ENCODE data around the gene AKAP8. TPM values are rescaled to one million over a fixed set of nuclear protein-coding genes. Genes with fewer than 3 reads are reported as not detected.
"Not testable (repeated sequence)": the region's sequence is repeated elsewhere in the genome, so short reads cannot be mapped to it uniquely, and the experiment has no call there.

AKAP8 gene
- total RNA-seq, 1 donor from 2014 or later: 79.0 TPM

GRCh38 chr19:15396436-15396835, 16.8 kb upstream of the AKAP8 start:
- intact Hi-C loops (cut with micrococcal nuclease): no loop called here
- TF ChIP-seq CTCF (IDR thresholded peaks at IDR 0.05): no peak
- ChIA-PET CTCF (no interaction called here), POLR2A (no interaction called here)
- H3K9me3 Mint-ChIP-seq: no peaks in the 10 kb centered on the region
- H3K27ac Mint-ChIP-seq: no peak overlapping the region
- no peaks in the 10 kb centered on the region for H3K4me1 Mint-ChIP-seq
- no peak for ATAC-seq (ENCODE audit: low read depth)
- no peak overlapping the region for H3K4me3 Mint-ChIP-seq
- no peak for DNase-seq
- no peaks in the 10 kb centered on the region for H3K27me3 Mint-ChIP-seq
- H3K36me3 Mint-ChIP-seq (ENCODE audit: low read depth): peaks cover 79% of the 10 kb centered on the region

- H3K4me1 Mint-ChIP-seq; DNase-seq; ATAC-seq (ENCODE audit: low read depth); H3K27ac Mint-ChIP-seq; POLR2A ChIA-PET; H3K9me3 Mint-ChIP-seq; H3K27me3 Mint-ChIP-seq; intact Hi-C loops (cut with micrococcal nuclease); H3K4me3 Mint-ChIP-seq: not testable (repeated sequence)
- peaks cover 78% of the 10 kb centered on the region for H3K36me3 Mint-ChIP-seq (ENCODE audit: low read depth)
- CTCF ChIA-PET: interaction anchor here (1.2 kb wide), 2 partner anchors 14 to 24 kb away, joined by 3 read pairs; partner anchors contain the start of gene AKAP8L
Observed at GRCh38 chr19:15395251-15395650, 15.7 kb upstream of the AKAP8 start.

GRCh38 chr19:15394426-15394825, 14.8 kb upstream of the AKAP8 start:
- ATAC-seq (ENCODE audit: low read depth) (no peak), DNase-seq (no peak)
- no peak overlapping the region for H3K27ac Mint-ChIP-seq
- no peak for TF ChIP-seq CTCF (IDR thresholded peaks at IDR 0.05)
- H3K9me3 Mint-ChIP-seq: no peaks in the 10 kb centered on the region
- H3K4me3 Mint-ChIP-seq: no peak overlapping the region
- intact Hi-C loops (cut with micrococcal nuclease): no loop called here
- CTCF ChIA-PET: interaction anchor here (0.9 to 1.2 kb wide), 3 partner anchors 15 to 105 kb away, joined by 3 read pairs; partner anchors contain the start of gene AKAP8L
- H3K4me1 Mint-ChIP-seq: peaks cover 10% of the 10 kb centered on the region
- H3K27me3 Mint-ChIP-seq: no peaks in the 10 kb centered on the region
- peaks cover 77% of the 10 kb centered on the region for H3K36me3 Mint-ChIP-seq (ENCODE audit: low read depth)
- POLR2A ChIA-PET: no interaction called here

- DNase-seq (no peak), ATAC-seq (ENCODE audit: low read depth) (no peak)
- Mint-ChIP-seq H3K9me3 (no peaks in the 10 kb centered on the region), H3K4me1 (peaks cover 10% of the 10 kb centered on the region), H3K27ac (no peak overlapping the region), H3K36me3 (ENCODE audit: low read depth) (peaks cover 77% of the 10 kb centered on the region), H3K27me3 (no peaks in the 10 kb centered on the region), H3K4me3 (no peak overlapping the region)
- no peak for TF ChIP-seq CTCF (IDR thresholded peaks at IDR 0.05)
- ChIA-PET CTCF (interaction anchor here (0.9 to 1.2 kb wide), 2 partner anchors 16 to 105 kb away, joined by 3 read pairs; no protein-coding TSS in a partner anchor), POLR2A (no interaction called here)
- intact Hi-C loops (cut with micrococcal nuclease): no loop called here
Observed at GRCh38 chr19:15393963-15394362, 14.4 kb upstream of the AKAP8 start.

- H3K9me3 Mint-ChIP-seq: no peaks in the 10 kb centered on the region
- POLR2A ChIA-PET: no interaction called here
- no peaks in the 10 kb centered on the region for H3K27me3 Mint-ChIP-seq
- CTCF ChIA-PET: no interaction called here
- intact Hi-C loops (cut with micrococcal nuclease): no loop called here
- no peak for TF ChIP-seq CTCF (IDR thresholded peaks at IDR 0.05)
- peaks cover 10% of the 10 kb centered on the region for H3K4me1 Mint-ChIP-seq
- DNase-seq: no peak
- no peak overlapping the region for H3K4me3 Mint-ChIP-seq
- peaks cover 58% of the 10 kb centered on the region for H3K36me3 Mint-ChIP-seq (ENCODE audit: low read depth)
- H3K27ac Mint-ChIP-seq: no peak overlapping the region
- no peak for ATAC-seq (ENCODE audit: low read depth)
Observed at GRCh38 chr19:15390814-15391213, 11.2 kb upstream of the AKAP8 start.

GRCh38 chr19:15381864-15382263, 2.3 kb upstream of the AKAP8 start:
- Mint-ChIP-seq H3K27me3 (no peaks in the 10 kb centered on the region), H3K9me3 (no peaks in the 10 kb centered on the region), H3K36me3 (ENCODE audit: low read depth) (peaks cover 16% of the 10 kb centered on the region), H3K4me3 (peak overlapping the region; percentile 87), H3K27ac (peak overlapping the region; percentile 13), H3K4me1 (peaks cover 32% of the 10 kb centered on the region)
- no peak for ATAC-seq (ENCODE audit: low read depth)
- CTCF ChIA-PET: no interaction called here
- DNase-seq: no peak
- TF ChIP-seq CTCF (IDR thresholded peaks at IDR 0.05): no peak
- intact Hi-C loops (cut with micrococcal nuclease): no loop called here
- POLR2A ChIA-PET: no interaction called here
